Measurements from ENCODE around the gene TRIM43B. TPM values are rescaled to one million over a fixed set of nuclear protein-coding genes. Genes with fewer than 3 reads are reported as not detected.
A peak's percentile ranks its signal among the peaks of the same experiment; 100 is the strongest.
"Not testable (repeated sequence)": the region's sequence is repeated elsewhere in the genome, so short reads cannot be mapped to it uniquely, and the experiment has no call there.

Gene TRIM43B
- total RNA-seq, 4 donors from 2014 or later = not detected

- H3K4me1 ChIP-seq; H3K27ac ChIP-seq; H3K36me3 ChIP-seq; H3K9me3 ChIP-seq; DNase-seq; intact Hi-C loops (cut with DNase I); H3K27me3 ChIP-seq; H3K4me3 ChIP-seq (replicated peaks in 1 of 3): not testable (repeated sequence)
- no CpG with 5 or more reads among the region's 3 CpGs for WGBS, 2 donors
Observed at GRCh38 chr2:95467984-95468383, 16.6 kb downstream of the TRIM43B start.

DNA sequence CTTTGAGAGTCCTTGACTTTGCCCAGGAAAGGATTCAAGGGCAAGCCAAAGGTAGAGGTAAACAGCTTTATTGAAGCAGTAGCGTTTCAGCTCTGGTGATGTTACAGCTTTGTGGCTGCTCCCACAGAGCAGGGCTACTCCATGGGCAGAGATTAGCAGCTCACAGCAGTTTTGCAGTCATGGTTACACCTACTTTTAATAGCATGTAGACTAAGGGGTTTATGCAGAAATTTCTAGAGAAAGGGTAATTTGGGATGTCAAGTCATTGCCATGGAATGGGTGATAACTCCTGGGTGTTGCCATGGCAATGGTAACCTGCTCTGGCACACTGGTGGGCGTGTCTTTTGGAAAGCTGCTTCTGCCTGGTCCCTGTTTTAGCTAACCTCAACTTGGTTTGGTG is 18.0 kb downstream of the TRIM43B start:
- H3K9me3 ChIP-seq; H3K36me3 ChIP-seq; intact Hi-C loops (cut with DNase I); DNase-seq; H3K27ac ChIP-seq; H3K4me1 ChIP-seq; H3K27me3 ChIP-seq; H3K4me3 ChIP-seq (replicated peaks in 1 of 3): not testable (repeated sequence)
- no CpG with 5 or more reads among the region's 2 CpGs for WGBS, 2 donors

DNA sequence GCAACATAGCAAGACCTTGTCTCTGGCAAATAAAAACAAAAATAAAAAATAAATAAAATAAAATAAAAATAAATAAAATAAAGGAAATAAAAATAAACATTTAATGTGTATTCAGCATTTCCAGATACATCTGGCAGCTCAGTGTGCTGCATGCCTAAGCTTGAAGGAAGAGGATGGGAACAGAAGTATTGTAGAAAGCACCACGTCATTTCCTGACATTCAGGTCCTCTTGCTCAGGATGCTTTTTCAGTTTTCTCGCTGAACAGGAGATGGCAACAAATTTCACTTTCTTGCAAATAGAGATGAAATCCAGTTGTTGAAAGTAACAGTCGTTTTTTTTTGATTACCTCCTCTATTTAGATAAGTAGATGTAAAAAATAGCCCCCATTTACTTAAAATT is 21.3 kb downstream of the TRIM43B start:
- H3K4me1 ChIP-seq; H3K9me3 ChIP-seq; H3K4me3 ChIP-seq (replicated peaks in 1 of 3); H3K36me3 ChIP-seq; H3K27ac ChIP-seq; DNase-seq; H3K27me3 ChIP-seq; intact Hi-C loops (cut with DNase I): not testable (repeated sequence)
- WGBS, 2 donors = no CpG with 5 or more reads among the region's 3 CpGs

- no CpG with 5 or more reads among the region's 2 CpGs for WGBS, 2 donors
- H3K9me3 ChIP-seq; H3K27me3 ChIP-seq; DNase-seq; H3K27ac ChIP-seq; H3K36me3 ChIP-seq; H3K4me3 ChIP-seq (replicated peaks in 1 of 3); intact Hi-C loops (cut with DNase I); H3K4me1 ChIP-seq: not testable (repeated sequence)
Observed at GRCh38 chr2:95445317-95445716, 39.2 kb downstream of the TRIM43B start.

GRCh38 chr2:95442474-95443099 is 42.0 kb downstream of the TRIM43B start:
- H3K27me3 ChIP-seq; DNase-seq; H3K4me1 ChIP-seq; H3K4me3 ChIP-seq (replicated peaks in 1 of 3); H3K27ac ChIP-seq; H3K36me3 ChIP-seq; H3K9me3 ChIP-seq; intact Hi-C loops (cut with DNase I): not testable (repeated sequence)
- no CpG with 5 or more reads among the region's 2 CpGs for WGBS, 2 donors

DNA sequence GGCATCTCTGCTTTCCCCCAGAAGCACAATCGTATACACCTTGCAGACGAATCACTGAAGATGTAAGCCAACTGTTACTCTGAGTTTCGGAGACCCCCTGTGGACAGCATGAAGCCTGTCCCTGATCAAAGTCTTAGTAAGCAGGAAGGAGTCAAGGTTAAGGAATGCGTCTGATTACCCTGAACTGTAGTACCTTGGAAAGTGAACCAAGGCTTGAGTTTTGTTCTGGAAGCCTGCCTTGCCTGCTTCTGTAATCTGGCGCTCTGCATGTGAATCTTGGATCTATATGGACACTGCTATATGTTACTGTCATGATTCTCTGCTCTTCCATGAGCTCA is 48.7 kb downstream of the TRIM43B start:
- H3K27me3 ChIP-seq; H3K4me1 ChIP-seq; intact Hi-C loops (cut with DNase I); H3K36me3 ChIP-seq; H3K27ac ChIP-seq; DNase-seq; H3K9me3 ChIP-seq; H3K4me3 ChIP-seq (replicated peaks in 1 of 3): not testable (repeated sequence)
- 20% methylated on average over 2 of the region's 5 CpGs; no CpG with 5 or more reads in 1 of the 2 donors for WGBS, 2 donors

- intact Hi-C loops (cut with DNase I); H3K36me3 ChIP-seq; DNase-seq; H3K4me1 ChIP-seq; H3K27me3 ChIP-seq; H3K27ac ChIP-seq; H3K4me3 ChIP-seq (replicated peaks in 1 of 3); H3K9me3 ChIP-seq: not testable (repeated sequence)
- WGBS, 2 donors = no CpG with 5 or more reads among the region's 30 CpGs
Observed at GRCh38 chr2:95435162-95435871, 49.2 kb downstream of the TRIM43B start.

DNA sequence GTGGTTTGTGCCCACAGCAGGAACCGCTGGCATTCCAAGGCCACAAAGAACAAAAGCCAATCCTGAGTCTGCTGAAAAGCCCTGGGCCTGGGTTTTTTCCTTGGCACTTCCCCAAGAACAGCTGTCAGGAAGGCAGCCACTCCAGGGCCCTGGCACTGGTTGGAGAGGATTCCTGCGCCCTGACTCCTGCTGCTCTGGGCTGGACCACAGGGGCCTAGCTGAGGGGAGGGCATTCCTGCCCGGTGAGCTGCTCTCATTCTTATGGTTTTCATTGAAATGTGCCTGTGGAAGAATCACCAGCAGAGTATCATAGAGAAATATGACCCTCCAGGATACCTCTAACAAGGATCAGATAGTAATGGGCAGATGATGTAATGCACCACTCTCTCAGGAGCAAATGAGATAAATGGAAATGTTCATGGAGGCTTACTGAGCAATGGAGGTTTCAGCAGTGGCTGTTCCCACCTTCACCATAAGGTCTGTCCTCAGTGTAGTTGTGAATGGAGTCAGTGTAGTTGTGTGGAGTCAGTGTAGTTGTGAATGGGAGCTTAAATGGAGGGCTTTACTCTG is 50.0 kb downstream of the TRIM43B start:
- H3K27me3 ChIP-seq; intact Hi-C loops (cut with DNase I); H3K36me3 ChIP-seq; H3K4me1 ChIP-seq; H3K9me3 ChIP-seq; H3K4me3 ChIP-seq (replicated peaks in 1 of 3): not testable (repeated sequence)
- WGBS, 2 donors = 0% methylated on average over 1 of the region's 3 CpGs; no CpG with 5 or more reads in 1 of the 2 donors
- H3K27ac ChIP-seq = peak overlapping the region; percentile 72 to 75 (median 73)
- peak; percentile 89 to 92 for DNase-seq

GRCh38 chr2:95433973-95434372 is 50.6 kb downstream of the TRIM43B start:
- peak in 1 of 2 donors; percentile 3 for DNase-seq
- H3K9me3 ChIP-seq; H3K4me3 ChIP-seq (replicated peaks in 1 of 3); H3K4me1 ChIP-seq; H3K27me3 ChIP-seq; intact Hi-C loops (cut with DNase I); H3K36me3 ChIP-seq: not testable (repeated sequence)
- no CpG with 5 or more reads among the region's 2 CpGs for whole genome bisulfite sequencing, 2 donors
- H3K27ac ChIP-seq = peak overlapping the region; percentile 85 to 94 (median 91)

DNA sequence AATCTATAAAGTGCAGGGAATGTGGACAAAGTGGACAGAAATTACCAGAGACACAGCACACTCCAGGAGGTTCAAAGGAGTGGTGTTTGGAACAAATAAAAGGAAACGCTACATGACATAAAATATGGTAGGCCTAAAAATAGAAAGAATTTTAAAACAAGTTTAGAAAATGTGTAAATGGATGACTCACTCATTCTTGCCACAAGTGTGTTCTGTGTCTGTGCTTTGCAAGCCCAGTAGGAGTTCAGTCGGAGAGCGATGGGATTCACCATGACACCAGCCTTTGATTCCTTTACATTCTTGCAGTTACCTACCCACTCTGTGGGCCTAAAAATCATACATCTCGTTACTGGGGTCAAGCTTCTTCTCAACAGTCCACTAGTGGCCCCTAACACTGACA is 51.2 kb downstream of the TRIM43B start:
- H3K4me3 ChIP-seq (replicated peaks in 1 of 3); H3K9me3 ChIP-seq; H3K4me1 ChIP-seq; DNase-seq; H3K36me3 ChIP-seq; intact Hi-C loops (cut with DNase I); H3K27me3 ChIP-seq: not testable (repeated sequence)
- H3K27ac ChIP-seq = peak overlapping the region in 1 of 3 donors; percentile 85
- 79 to 82% methylated on average over 1 of the region's 4 CpGs for WGBS, 2 donors

- H3K27me3 ChIP-seq; H3K9me3 ChIP-seq; H3K4me3 ChIP-seq (replicated peaks in 1 of 3); H3K36me3 ChIP-seq; H3K4me1 ChIP-seq; DNase-seq; H3K27ac ChIP-seq; intact Hi-C loops (cut with DNase I): not testable (repeated sequence)
- no CpG with 5 or more reads among the region's 8 CpGs for WGBS, 2 donors
Observed at GRCh38 chr2:95429748-95430467, 54.6 kb downstream of the TRIM43B start.

DNA sequence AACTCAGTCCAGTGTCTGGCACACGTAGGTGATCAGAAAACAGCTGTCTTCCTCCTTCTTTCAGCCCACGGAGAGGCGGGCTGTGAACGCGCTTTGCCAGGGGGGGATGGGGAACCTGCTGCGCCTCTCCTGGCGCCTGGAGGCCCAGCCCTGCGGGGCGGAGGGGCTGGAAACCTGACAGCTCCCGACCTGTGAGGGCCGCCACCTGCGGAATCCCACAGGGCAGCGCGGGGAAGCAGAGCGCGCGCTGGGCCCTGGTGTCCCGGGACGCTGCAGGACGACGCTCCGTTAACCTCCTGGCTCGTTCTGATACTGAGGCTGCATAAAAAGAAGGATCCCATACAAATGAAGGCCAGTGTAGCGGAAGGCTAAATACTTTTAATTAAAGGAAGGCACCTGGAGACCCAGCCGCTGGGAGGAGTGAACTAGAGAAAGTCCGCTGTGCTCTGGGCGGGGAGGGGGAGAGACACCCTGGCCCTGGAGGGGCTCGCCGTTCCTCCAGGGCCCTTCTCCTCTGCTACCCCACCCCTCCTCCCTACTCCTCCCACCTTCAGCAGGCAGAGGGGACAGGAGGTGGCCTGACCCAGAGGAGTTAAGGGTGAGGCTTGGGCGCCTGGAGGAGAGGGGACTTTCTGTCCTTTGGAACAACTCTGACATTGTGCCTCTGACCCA is 57.2 kb downstream of the TRIM43B start:
- 75% methylated on average over 6 of the region's 30 CpGs; no CpG with 5 or more reads in 1 of the 2 donors for WGBS, 2 donors
- H3K36me3 ChIP-seq; intact Hi-C loops (cut with DNase I); H3K9me3 ChIP-seq; H3K4me3 ChIP-seq (replicated peaks in 1 of 3); H3K27me3 ChIP-seq; DNase-seq; H3K4me1 ChIP-seq; H3K27ac ChIP-seq: not testable (repeated sequence)
